ENCODE results near the gene CARNS1.

CARNS1 gene

GRCh38 chr11:67376873-67377808 is 38.3 kb upstream of the CARNS1 start:
- peak; percentile 35 for DNase-seq

GRCh38 chr11:67378544-67378943 is 36.9 kb upstream of the CARNS1 start:
- DNase-seq, result no peak

GRCh38 chr11:67379061-67380058 is 36.1 kb upstream of the CARNS1 start:
- DNase-seq, result no peak

GRCh38 chr11:67381244-67381972 is 34.1 kb upstream of the CARNS1 start:
- no peak for DNase-seq

GRCh38 chr11:67382276-67383136 is 33.0 kb upstream of the CARNS1 start:
- DNase-seq, result peak; percentile 75

GRCh38 chr11:67384851-67385366 is 30.6 kb upstream of the CARNS1 start:
- DNase-seq, result peak; percentile 32

GRCh38 chr11:67387069-67387468 is 28.4 kb upstream of the CARNS1 start:
- DNase-seq, result no peak

GRCh38 chr11:67387518-67387917 is 28.0 kb upstream of the CARNS1 start:
- no peak for DNase-seq

- DNase-seq, result peak; percentile 44
Observed at GRCh38 chr11:67389477-67389876, 26.0 kb upstream of the CARNS1 start.

GRCh38 chr11:67390947-67391303 is 24.6 kb upstream of the CARNS1 start:
- DNase-seq, result no peak

GRCh38 chr11:67391304-67392182 is 23.9 kb upstream of the CARNS1 start, which contains the start of gene RAD9A:
Gene RAD9A (plus strand): TSS chr11:67391986. CDS start chr11:67392045, 59 bp downstream.
- peak; percentile 97 for DNase-seq

- DNase-seq, result no peak
Observed at GRCh38 chr11:67392183-67392715, 23.2 kb upstream of the CARNS1 start.

GRCh38 chr11:67393437-67393836 is 22.0 kb upstream of the CARNS1 start:
- no peak for DNase-seq

GRCh38 chr11:67393990-67394389 is 21.5 kb upstream of the CARNS1 start:
- DNase-seq, result no peak

- no peak for DNase-seq
Observed at GRCh38 chr11:67395555-67396258, 19.8 kb upstream of the CARNS1 start.

GRCh38 chr11:67396259-67396581 is 19.3 kb upstream of the CARNS1 start:
- DNase-seq, result no peak

- DNase-seq, result no peak
Observed at GRCh38 chr11:67396587-67397389, 18.7 kb upstream of the CARNS1 start.

- DNase-seq, result no peak
Observed at GRCh38 chr11:67397536-67397935, 17.9 kb upstream of the CARNS1 start.

Data from RPMI8226 (cell line).